B cell (primary cell): ENCODE results near the gene NAV2. TPM values are rescaled to one million over a fixed set of nuclear protein-coding genes. Genes with fewer than 3 reads are reported as not detected.

Source experiments
- ATAC-seq: fragments of 200-7000 bp; cut with Tn5 transposase; one replicate; pipeline ENCODE4 v1.10.0; 2021; ENCODE audit warnings: low read depth, mild to moderate bottlenecking, moderate number of reproducible peaks, moderate library complexity
- CTCF ChIA-PET: fragments of 350-600 bp; sonication (Branson Sonifier 250); formaldehyde crosslinking; loops from one replicate; lab custom pipeline; 2021; ENCODE audit warnings: antibody characterized with exemption, inconsistent platforms; lab: Charles Lee
- POLR2A ChIA-PET: fragments of 350-600 bp; sonication (Branson Sonifier 250); formaldehyde crosslinking; loops from one replicate; lab custom pipeline; 2021; ENCODE audit warnings: antibody characterized with exemption; lab: Charles Lee
- DNase-seq: peaks from one replicate; pipeline ENCODE4 v3.0.0; 2013
- H2AFZ ChIP-seq: 2 replicates; pipeline ENCODE4 v1.6.1; 2012; ENCODE audit warnings: mild to moderate bottlenecking, low read depth, low read length; ENCODE audit not compliant: insufficient read depth, poor library complexity, severe bottlenecking
- H3K27ac ChIP-seq, 2 donors: 1 replicate in 1 of 2; 2 replicates in 1 of 2; pipeline ENCODE4 v1.5.1; 2012 to 2013; ENCODE audit warnings: low read length in 2 of 2, mild to moderate bottlenecking in 2 of 2, moderate library complexity in 1 of 2
- H3K27me3 ChIP-seq, 4 experiments: fragments of 200-600 bp in 1 of 4; sonication (generic) in 1 of 4; replicated peaks in 1 of 4; 1 replicate in 2 of 4; 2 replicates in 2 of 4; pipeline versions ENCODE4 v1.6.1 to v1.7.0; 2013 to 2016; ENCODE audit warnings: low read length in 3 of 4, mild to moderate bottlenecking in 2 of 4, mixed read lengths in 1 of 4, moderate library complexity in 1 of 4; ENCODE audit not compliant: insufficient read depth in 4 of 4, control insufficient read depth in 3 of 4; ENCODE audit errors: control extremely low read depth in 1 of 4
- H3K36me3 ChIP-seq, 2 experiments: replicated peaks in 1 of 2; 1 replicate in 1 of 2; 2 replicates in 1 of 2; pipeline versions ENCODE4 v1.6.1 to v1.7.1; 2013; ENCODE audit warnings: low read length in 1 of 2; ENCODE audit not compliant: insufficient read depth in 2 of 2, control insufficient read depth in 1 of 2; ENCODE audit errors: control extremely low read depth in 1 of 2, extremely low read depth in 1 of 2
- H3K4me1 ChIP-seq, 2 donors: fragments of 200-600 bp in 1 of 2; sonication (generic) in 1 of 2; 1 replicate in 1 of 2; 2 replicates in 1 of 2; pipeline versions ENCODE4 v1.5.1 to v1.6.1; 2013 to 2017; ENCODE audit warnings: low read length in 2 of 2; ENCODE audit not compliant: control insufficient read depth in 2 of 2, insufficient read depth in 2 of 2
- H3K4me2 ChIP-seq: replicated peaks from 2 replicates; pipeline ENCODE3; 2012; ENCODE audit warnings: mild to moderate bottlenecking, low read depth, low read length; ENCODE audit not compliant: poor library complexity, severe bottlenecking
- H3K4me3 ChIP-seq, 5 experiments: fragments of 200-600 bp in 1 of 5; sonication (generic) in 1 of 5; 1 replicate in 3 of 5; 2 replicates in 2 of 5; pipeline versions ENCODE4 v1.5.1 to v1.7.0; 2011 to 2016; ENCODE audit warnings: low read length in 4 of 5, mild to moderate bottlenecking in 4 of 5, low read depth in 2 of 5, control low read depth in 1 of 5, moderate library complexity in 1 of 5; ENCODE audit not compliant: insufficient read depth in 1 of 5; ENCODE audit errors: control extremely low read depth in 1 of 5, extremely low read depth in 1 of 5
- H3K79me2 ChIP-seq: fragments of 200-600 bp; sonication (generic); one replicate; pipeline ENCODE4 v1.6.0; 2016; ENCODE audit warnings: low read length; ENCODE audit not compliant: control insufficient read depth, insufficient read depth
- H3K9ac ChIP-seq: fragments of 200-600 bp; sonication (generic); 2 replicates; pipeline ENCODE4 v1.6.1; 2017; ENCODE audit warnings: mild to moderate bottlenecking, low read length, moderate library complexity
- H3K9me3 ChIP-seq, 3 donors: one replicate each; pipeline versions ENCODE4 v1.6.1 to v1.7.1; 2013; ENCODE audit warnings: low read length in 2 of 3; ENCODE audit not compliant: control insufficient read depth in 2 of 3, insufficient read depth in 1 of 3; ENCODE audit errors: control extremely low read depth in 1 of 3
- H4K20me1 ChIP-seq: 2 replicates; pipeline ENCODE4 v1.6.0; 2012; ENCODE audit warnings: mild to moderate bottlenecking, low read length; ENCODE audit not compliant: insufficient read depth, control insufficient read depth, poor library complexity, severe bottlenecking
- H3K27ac Mint-ChIP-seq: one replicate; pipeline ENCODE4 v1.8.0; 2021; ENCODE audit warnings: mixed read lengths
- H3K27me3 Mint-ChIP-seq: one replicate; pipeline ENCODE4 v1.8.0; 2021; ENCODE audit warnings: mixed read lengths
- H3K4me1 Mint-ChIP-seq: one replicate; pipeline ENCODE4 v1.8.0; 2021; ENCODE audit warnings: mixed read lengths
- H3K4me3 Mint-ChIP-seq: one replicate; pipeline ENCODE4 v1.8.0; 2021; ENCODE audit warnings: mixed read lengths
- H3K9me3 Mint-ChIP-seq: one replicate; pipeline ENCODE4 v1.8.0; 2022; ENCODE audit warnings: mixed read lengths; ENCODE audit not compliant: insufficient read depth
- EZH2 ChIP-seq: IDR thresholded peaks from 2 replicates; pipeline ENCODE4 v1.6.1; 2012; ENCODE audit warnings: borderline replicate concordance, low read depth, mild to moderate bottlenecking, moderate library complexity, low read length; ENCODE audit not compliant: insufficient read depth, poor library complexity, severe bottlenecking
- WGBS: methylation state at CpG from one replicate; pipeline ENCODE4 v1.1.5; 2013; ENCODE audit warnings: missing lambda C conversion rate; ENCODE audit not compliant: insufficient coverage; 5-methylcytosine and 5-hydroxymethylcytosine counted together
- intact Hi-C: fragments of 100-400 bp; cut with micrococcal nuclease; formaldehyde crosslinking; loops from one replicate; pipeline ENCODE4 v1.10.0; 2022
- polyA plus RNA-seq: library from polyadenylated mRNA; depleted of rRNA; stranded (reverse); fragments of >200 nt; gene quantifications from 2 replicates; pipeline ENCODE4 v1.2.3, GENCODE V29; 2012
- total RNA-seq, 2 donors: library from RNA; stranded (reverse); fragments of 120-200 nt in 1 of 2; gene quantifications; 1 replicate in 1 of 2; 2 replicates in 1 of 2; pipeline versions ENCODE4 v1.2.3 to v1.2.4, GENCODE V29; 2013 to 2022
- TF ChIP-seq, protein P1 (sequence below): fragments of 200-600 bp; IDR thresholded peaks from one replicate; pipeline ENCODE4 v1.8.0; 2022; ENCODE audit warnings: antibody characterized with exemption, mild to moderate bottlenecking

The NAV2 gene
- total and polyA plus RNA-seq, 2 donors (not counting 1 experiment from before 2014, with no cell fraction given): 0.82 to 22.2 TPM

DNA sequence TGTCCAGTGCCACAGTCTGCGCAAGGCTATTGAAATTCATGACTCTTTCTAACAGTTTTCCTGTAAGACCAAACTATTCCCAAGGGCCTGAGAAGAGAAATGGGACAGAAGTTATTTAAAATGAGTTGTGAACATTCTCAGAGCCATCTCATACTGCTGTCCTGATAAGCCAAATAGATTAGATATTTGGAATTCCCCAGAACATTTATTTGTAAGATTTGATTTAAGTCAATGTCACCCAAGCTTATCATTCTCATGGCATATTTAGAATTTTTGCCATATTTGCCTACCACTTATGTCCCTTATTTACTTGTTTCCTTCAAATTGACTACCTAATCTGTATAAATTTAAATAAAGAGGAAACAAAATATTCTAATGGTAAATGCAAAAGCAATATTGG, 82.4 kb downstream of the NAV2 start:
- Mint-ChIP-seq H3K27me3 (peaks cover 3% of the 10 kb centered on the region), H3K9me3 (no peaks in the 10 kb centered on the region)
- WGBS: no CpG with 5 or more reads among the region's 1 CpG

GRCh38 chr11:19800162-19800561, 87.5 kb downstream of the NAV2 start:
- H3K27ac Mint-ChIP-seq: no peak overlapping the region
- no peak for ATAC-seq
- intact Hi-C loops: no loop called here
- H3K79me2 ChIP-seq: no peaks in the 10 kb centered on the region
- no peaks in the 10 kb centered on the region for H3K9me3 Mint-ChIP-seq
- WGBS: no CpG with 5 or more reads among the region's 2 CpGs
- no peak overlapping the region for H2AFZ ChIP-seq
- ChIA-PET CTCF (interaction anchor here (1.3 to 2.6 kb wide), 2 partner anchors 21 to 237 kb away, joined by 5 to 7 read pairs; no protein-coding TSS in a partner anchor), POLR2A (no interaction called here)
- no peak overlapping the region for H3K4me2 ChIP-seq
- H3K36me3 ChIP-seq: no peaks in the 10 kb centered on the region
- DNase-seq: no peak
- H3K27me3 Mint-ChIP-seq: peaks cover 4% of the 10 kb centered on the region
- H3K4me3 ChIP-seq: no peak overlapping the region
- no peak overlapping the region for H3K27ac ChIP-seq
- no peak overlapping the region for H3K9ac ChIP-seq
- no peak for TF ChIP-seq EZH2
- TF ChIP-seq, protein P1, sequence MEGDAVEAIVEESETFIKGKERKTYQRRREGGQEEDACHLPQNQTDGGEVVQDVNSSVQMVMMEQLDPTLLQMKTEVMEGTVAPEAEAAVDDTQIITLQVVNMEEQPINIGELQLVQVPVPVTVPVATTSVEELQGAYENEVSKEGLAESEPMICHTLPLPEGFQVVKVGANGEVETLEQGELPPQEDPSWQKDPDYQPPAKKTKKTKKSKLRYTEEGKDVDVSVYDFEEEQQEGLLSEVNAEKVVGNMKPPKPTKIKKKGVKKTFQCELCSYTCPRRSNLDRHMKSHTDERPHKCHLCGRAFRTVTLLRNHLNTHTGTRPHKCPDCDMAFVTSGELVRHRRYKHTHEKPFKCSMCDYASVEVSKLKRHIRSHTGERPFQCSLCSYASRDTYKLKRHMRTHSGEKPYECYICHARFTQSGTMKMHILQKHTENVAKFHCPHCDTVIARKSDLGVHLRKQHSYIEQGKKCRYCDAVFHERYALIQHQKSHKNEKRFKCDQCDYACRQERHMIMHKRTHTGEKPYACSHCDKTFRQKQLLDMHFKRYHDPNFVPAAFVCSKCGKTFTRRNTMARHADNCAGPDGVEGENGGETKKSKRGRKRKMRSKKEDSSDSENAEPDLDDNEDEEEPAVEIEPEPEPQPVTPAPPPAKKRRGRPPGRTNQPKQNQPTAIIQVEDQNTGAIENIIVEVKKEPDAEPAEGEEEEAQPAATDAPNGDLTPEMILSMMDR: no peak
- peaks cover 0 to 3% (median 0%) of the 10 kb centered on the region in 4 experiments for H3K27me3 ChIP-seq
- H3K4me1 Mint-ChIP-seq: no peaks in the 10 kb centered on the region
- H3K4me3 Mint-ChIP-seq: no peak overlapping the region
- no peaks in the 10 kb centered on the region for H3K4me1 ChIP-seq
- no peaks in the 10 kb centered on the region for H3K9me3 ChIP-seq
- no peaks in the 10 kb centered on the region for H4K20me1 ChIP-seq

More for the DNA sequence above, 82.4 kb downstream of the NAV2 start:
- no peaks in the 10 kb centered on the region for H3K9me3 ChIP-seq
- H3K27me3 ChIP-seq: peaks cover 0 to 3% (median 0%) of the 10 kb centered on the region in 4 experiments
- H3K36me3 ChIP-seq: no peaks in the 10 kb centered on the region
- no peak for ATAC-seq
- H4K20me1 ChIP-seq: no peaks in the 10 kb centered on the region
- H3K27ac Mint-ChIP-seq: no peak overlapping the region
- ChIA-PET POLR2A (no interaction called here), CTCF (interaction anchor here (0.6 kb wide), 1 partner anchor 1518 kb away, joined by 3 read pairs; no protein-coding TSS in a partner anchor)
- no peak overlapping the region for H3K4me2 ChIP-seq
- H3K4me1 ChIP-seq: no peaks in the 10 kb centered on the region
- H3K4me3 Mint-ChIP-seq: no peak overlapping the region
- H3K9ac ChIP-seq: no peak overlapping the region
- H3K4me3 ChIP-seq: no peak overlapping the region
- no peak overlapping the region for H2AFZ ChIP-seq
- H3K4me1 Mint-ChIP-seq: no peaks in the 10 kb centered on the region
- no peak for DNase-seq
- no peaks in the 10 kb centered on the region for H3K79me2 ChIP-seq
- intact Hi-C loops: no loop called here
- TF ChIP-seq, protein P1: no peak
- no peak for TF ChIP-seq EZH2
- no peak overlapping the region for H3K27ac ChIP-seq
